Stimulated activated CD4-positive, alpha-beta T cell treated with anti-CD3 and anti-CD28 coated beads, Interleukin-4, amount 100 ng/mL, for 48 hours (primary cell): Measurements from ENCODE around the gene SOBP.
"Not testable (repeated sequence)": the region's sequence is repeated elsewhere in the genome, so short reads cannot be mapped to it uniquely, and the experiment has no call there.

ENCODE experiments used
- DNase-seq, 2 donors: peaks; one replicate each; pipeline ENCODE4 v3.0.0-alpha.2; 2020; ENCODE audit warnings: low read depth in 2 of 2

The SOBP gene

GRCh38 chr6:107550241-107550840 lies 60.4 kb downstream of the SOBP start:
- no peak for DNase-seq

- no peak for DNase-seq
Measured at GRCh38 chr6:107550906-107551305, 61.0 kb downstream of the SOBP start.

GRCh38 chr6:107553121-107553520 lies 63.2 kb downstream of the SOBP start:
- DNase-seq: not testable (repeated sequence)

GRCh38 chr6:107554326-107554725 lies 64.4 kb downstream of the SOBP start:
- DNase-seq: no peak

- DNase-seq: no peak
Measured at GRCh38 chr6:107554918-107555317, 65.0 kb downstream of the SOBP start.

- DNase-seq: no peak
Measured at GRCh38 chr6:107555449-107555848, 65.5 kb downstream of the SOBP start.

GRCh38 chr6:107556082-107556481 lies 66.2 kb downstream of the SOBP start:
- DNase-seq: no peak

GRCh38 chr6:107557698-107558097 lies 67.8 kb downstream of the SOBP start:
- no peak for DNase-seq

GRCh38 chr6:107560657-107561056 lies 70.7 kb downstream of the SOBP start:
- no peak for DNase-seq

- DNase-seq: no peak
Measured at GRCh38 chr6:107561306-107561705, 71.4 kb downstream of the SOBP start.

- DNase-seq: no peak
Measured at GRCh38 chr6:107563694-107564588, 74.0 kb downstream of the SOBP start.

- DNase-seq: no peak
Measured at GRCh38 chr6:107564589-107564951, 74.7 kb downstream of the SOBP start.

- DNase-seq: no peak
Measured at GRCh38 chr6:107565165-107565723, 75.3 kb downstream of the SOBP start.

- no peak for DNase-seq
Measured at GRCh38 chr6:107567643-107568042, 77.7 kb downstream of the SOBP start.

GRCh38 chr6:107569473-107569872 lies 79.6 kb downstream of the SOBP start:
- DNase-seq: no peak

- DNase-seq: no peak
Measured at GRCh38 chr6:107571354-107571753, 81.4 kb downstream of the SOBP start.

- no peak for DNase-seq
Measured at GRCh38 chr6:107572886-107573285, 83.0 kb downstream of the SOBP start.

- no peak for DNase-seq
Measured at GRCh38 chr6:107574856-107575255, 84.9 kb downstream of the SOBP start.

GRCh38 chr6:107576852-107577251 lies 86.9 kb downstream of the SOBP start:
- no peak for DNase-seq

GRCh38 chr6:107578642-107579341 lies 88.9 kb downstream of the SOBP start:
- no peak for DNase-seq

GRCh38 chr6:107579456-107580056 lies 89.6 kb downstream of the SOBP start:
- DNase-seq: no peak

- DNase-seq: no peak
Measured at GRCh38 chr6:107582086-107582485, 92.2 kb downstream of the SOBP start.
